ENCODE measurements around the gene CELF2. TPM values are rescaled to one million over a fixed set of nuclear protein-coding genes. Genes with fewer than 3 reads are reported as not detected.

CELF2 gene
- total RNA-seq, 1 donor from 2014 or later, result 67.5 TPM

GRCh38 chr10:11144626-11145494 is 127.2 kb downstream of the CELF2 start:
- intact Hi-C loops (cut with DNase I), result no loop called here
- DNase-seq (ENCODE audit: low spot score), result no peak

- no peak for DNase-seq (ENCODE audit: low spot score)
- intact Hi-C loops (cut with DNase I), result no loop called here
These were observed 127.8 kb downstream of the CELF2 start for GRCh38 chr10:11145495-11145855.

- DNase-seq (ENCODE audit: low spot score), result no peak
- intact Hi-C loops (cut with DNase I), result no loop called here
These were observed 128.9 kb downstream of the CELF2 start for GRCh38 chr10:11146402-11147171.

GRCh38 chr10:11147722-11148121 is 130.1 kb downstream of the CELF2 start:
- intact Hi-C loops (cut with DNase I), result no loop called here
- DNase-seq (ENCODE audit: low spot score), result no peak

GRCh38 chr10:11148142-11149028 is 130.7 kb downstream of the CELF2 start:
- intact Hi-C loops (cut with DNase I), result no loop called here

GRCh38 chr10:11149807-11150141 is 132.1 kb downstream of the CELF2 start:
- DNase-seq (ENCODE audit: low spot score), result no peak
- intact Hi-C loops (cut with DNase I), result no loop called here

More at GRCh38 chr10:11148142-11149028, 130.7 kb downstream of the CELF2 start:
- DNase-seq (ENCODE audit: low spot score), result no peak

GRCh38 chr10:11150231-11150731 is 132.6 kb downstream of the CELF2 start:
- DNase-seq (ENCODE audit: low spot score), result no peak
- intact Hi-C loops (cut with DNase I), result no loop called here

GRCh38 chr10:11150879-11151415 is 133.3 kb downstream of the CELF2 start:
- DNase-seq (ENCODE audit: low spot score), result no peak
- intact Hi-C loops (cut with DNase I), result no loop called here

GRCh38 chr10:11152801-11153200 is 135.1 kb downstream of the CELF2 start:
- intact Hi-C loops (cut with DNase I), result no loop called here
- DNase-seq (ENCODE audit: low spot score), result no peak

GRCh38 chr10:11153245-11153644 is 135.6 kb downstream of the CELF2 start:
- intact Hi-C loops (cut with DNase I), result no loop called here
- no peak for DNase-seq (ENCODE audit: low spot score)

GRCh38 chr10:11153766-11154165 is 136.1 kb downstream of the CELF2 start:
- no peak for DNase-seq (ENCODE audit: low spot score)
- intact Hi-C loops (cut with DNase I), result no loop called here

- DNase-seq (ENCODE audit: low spot score), result no peak
- intact Hi-C loops (cut with DNase I), result no loop called here
These were observed 136.7 kb downstream of the CELF2 start for GRCh38 chr10:11154333-11154732.

GRCh38 chr10:11154849-11155498 is 137.3 kb downstream of the CELF2 start:
- intact Hi-C loops (cut with DNase I), result no loop called here
- DNase-seq (ENCODE audit: low spot score), result no peak

GRCh38 chr10:11156480-11156879 is 138.8 kb downstream of the CELF2 start:
- intact Hi-C loops (cut with DNase I), result no loop called here
- DNase-seq (ENCODE audit: low spot score), result no peak

- no peak for DNase-seq (ENCODE audit: low spot score)
- intact Hi-C loops (cut with DNase I), result no loop called here
These were observed 139.8 kb downstream of the CELF2 start for GRCh38 chr10:11157292-11158076.

- intact Hi-C loops (cut with DNase I), result no loop called here
- DNase-seq (ENCODE audit: low spot score), result no peak
These were observed 140.4 kb downstream of the CELF2 start for GRCh38 chr10:11158080-11158479.

- no peak for DNase-seq (ENCODE audit: low spot score)
- intact Hi-C loops (cut with DNase I), result loop anchor here (5.0 kb wide), 1 partner anchor 42 kb away; no protein-coding TSS in a partner anchor
These were observed 142.0 kb downstream of the CELF2 start for GRCh38 chr10:11159543-11160215.

- no peak for DNase-seq (ENCODE audit: low spot score)
- intact Hi-C loops (cut with DNase I), result loop anchor here (5.0 kb wide), 1 partner anchor 44 kb away; no protein-coding TSS in a partner anchor
These were observed 143.4 kb downstream of the CELF2 start for GRCh38 chr10:11161096-11161495.

All from cardiac septum (tissue), 1 donor.